ENCODE results near the gene DENND1A. TPM values are rescaled to one million over a fixed set of nuclear protein-coding genes. Genes with fewer than 3 reads are reported as not detected.
A peak's percentile ranks its signal among the peaks of the same experiment; 100 is the strongest.

The DENND1A gene
- total and polyA plus RNA-seq, 2 of the 13 experiments (the other 11 are each of a cell fraction or from before 2014, with no cell fraction given) = 14.8 to 30.1 TPM

DNA sequence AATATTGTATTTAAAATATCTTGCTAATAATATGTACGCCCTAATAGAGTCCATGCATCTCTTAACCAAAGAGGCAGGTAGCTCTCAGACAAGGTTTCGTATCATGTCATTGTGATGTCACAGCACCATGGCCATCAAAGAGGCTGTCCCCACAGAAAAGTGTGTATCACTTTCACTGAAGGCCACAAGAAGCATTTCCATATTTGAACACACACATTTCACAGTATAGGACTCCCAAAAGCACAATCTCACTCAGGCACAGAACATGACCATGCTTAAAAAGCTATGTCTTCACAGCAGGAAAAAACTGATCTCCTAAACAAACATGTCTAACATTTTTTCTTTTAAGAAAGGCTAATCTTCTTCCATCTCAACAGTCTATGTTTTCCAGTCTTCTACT is 133.8 kb downstream of the DENND1A start:
- no peak overlapping the region for H3K4me2 ChIP-seq (ENCODE audit: low read depth, low read length)
- in situ Hi-C loops (cut with HindIII; ENCODE audit: extremely low pct_ligation_motif_present, low pct_unique_long_range_greater_than_20kb) (no loop called here), intact Hi-C loops (cut with micrococcal nuclease; ENCODE audit: unreplicated experiment) (no loop called here)
- 98% methylated on average over 2 of the region's 2 CpGs for WGBS (ENCODE audit: low lambda C conversion rate)
- CTCF ChIA-PET (ENCODE audit: low intra/inter-chr PET ratio, low total read pairs) = no interaction called here
- no TSS peak for BruUV-seq (replicated peaks)
- H3K9me3 ChIP-seq (ENCODE audit: low read length) = no peaks in the 10 kb centered on the region
- H4K20me1 ChIP-seq (ENCODE audit: insufficient read depth, low read length) = peaks cover 8% of the 10 kb centered on the region; the same call in 1 of the 2 replicates
- peaks cover 10% of the 10 kb centered on the region for H3K79me2 ChIP-seq (ENCODE audit: insufficient read depth, low read length)
- no peak for FAIRE-seq
- H3K4me1 ChIP-seq (ENCODE audit: insufficient read depth, low read length) = no peaks in the 10 kb centered on the region; the same call in 1 of the 2 replicates
- POLR2A ChIA-PET = no interaction called here
- H3K9ac ChIP-seq (ENCODE audit: insufficient read depth, low read depth, low read length) = no peak overlapping the region
- no peak overlapping the region for H2AFZ ChIP-seq (ENCODE audit: low read length)
- TF ChIP-seq SUZ12 (IDR thresholded peaks at IDR 0.05; ENCODE audit: low read depth, low read length) (no peak), XRCC5 (optimal IDR thresholded peaks at IDR 0.05; ENCODE audit: low read length) (no peak), MAF1 (CRISPR knock-in tag; IDR thresholded peaks at IDR 0.05; ENCODE audit: borderline replicate concordance) (no peak), CREB1 (IDR thresholded peaks at IDR 0.05) (0 out of 2 replicates have a peak, but pooled peaks have one; percentile 25), CREB1 (CRISPR knock-in tag; IDR thresholded peaks at IDR 0.05) (no peak)
- ATAC-seq = no peak
- no peak overlapping the region for H3K4me3 ChIP-seq (replicated peaks in 1 of 3; ENCODE audit: insufficient read depth in 1 of 3, low read depth in 2 of 3, low read length in 3 of 3)
- no peak overlapping the region for H3K27ac ChIP-seq (ENCODE audit: extremely low read length, insufficient read depth, low read length)
- H3K36me3 ChIP-seq (replicated peaks in 1 of 2; ENCODE audit: control insufficient read depth in 1 of 2, insufficient read depth in 2 of 2, low read length in 2 of 2) = no peaks in the 10 kb centered on the region
- no peak for DNase-seq (ENCODE audit: low spot score)
- no peaks in the 10 kb centered on the region for H3K27me3 ChIP-seq (ENCODE audit: control insufficient read depth in 1 of 2, insufficient read depth in 2 of 2, low read length in 2 of 2)

DNA sequence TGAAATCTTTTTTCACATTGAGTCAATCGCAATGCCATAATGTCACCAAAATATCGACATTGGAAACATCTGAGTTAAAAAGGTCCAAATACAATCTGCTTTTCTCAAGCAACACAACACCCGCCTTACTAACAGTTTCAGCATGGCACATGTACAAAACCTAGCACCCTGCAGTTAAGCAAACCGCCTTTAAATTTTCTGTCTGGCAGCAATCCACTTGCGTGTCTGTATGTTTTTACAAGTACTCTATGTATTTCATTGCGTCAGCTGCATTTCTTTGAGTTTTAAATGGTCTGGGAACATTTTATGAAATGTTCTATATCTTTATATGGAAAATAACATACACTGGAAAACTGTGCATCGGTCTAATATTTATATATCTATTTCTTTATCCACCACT is 134.6 kb downstream of the DENND1A start:
- intact Hi-C loops (cut with micrococcal nuclease; ENCODE audit: unreplicated experiment) = no loop called here
- WGBS (ENCODE audit: low lambda C conversion rate) = 97% methylated on average over 7 of the region's 7 CpGs
- CTCF ChIA-PET (ENCODE audit: low intra/inter-chr PET ratio, low total read pairs) = no interaction called here

More for the DNA sequence above, 134.6 kb downstream of the DENND1A start:
- no peaks in the 10 kb centered on the region for H3K36me3 ChIP-seq (replicated peaks in 1 of 2; ENCODE audit: control insufficient read depth in 1 of 2, insufficient read depth in 2 of 2, low read length in 2 of 2)
- no peak for DNase-seq (ENCODE audit: low spot score)
- no peak for FAIRE-seq
- TF ChIP-seq RARG (CRISPR knock-in tag; IDR thresholded peaks at IDR 0.05; ENCODE audit: low read depth) (no peak), ZNF446 (CRISPR knock-in tag; IDR thresholded peaks at IDR 0.05) (no peak)
- no peaks in the 10 kb centered on the region for H3K27me3 ChIP-seq (ENCODE audit: control insufficient read depth in 1 of 2, insufficient read depth in 2 of 2, low read length in 2 of 2)
- POLR2A ChIA-PET = no interaction called here
- H2AFZ ChIP-seq (ENCODE audit: low read length) = no peak overlapping the region
- peaks cover 8% of the 10 kb centered on the region; the same call in 1 of the 2 replicates for H4K20me1 ChIP-seq (ENCODE audit: insufficient read depth, low read length)
- ATAC-seq = no peak
- no peak overlapping the region for H3K9ac ChIP-seq (ENCODE audit: insufficient read depth, low read depth, low read length)
- H3K9me3 ChIP-seq (ENCODE audit: low read length) = no peaks in the 10 kb centered on the region
- H3K4me2 ChIP-seq (ENCODE audit: low read depth, low read length) = no peak overlapping the region
- no peak overlapping the region for H3K4me3 ChIP-seq (replicated peaks in 1 of 3; ENCODE audit: insufficient read depth in 1 of 3, low read depth in 2 of 3, low read length in 3 of 3)
- BruUV-seq (replicated peaks) = no TSS peak
- in situ Hi-C loops (cut with HindIII; ENCODE audit: extremely low pct_ligation_motif_present, low pct_unique_long_range_greater_than_20kb) = no loop called here
- H3K79me2 ChIP-seq (ENCODE audit: insufficient read depth, low read length) = peaks cover 10% of the 10 kb centered on the region
- H3K4me1 ChIP-seq (ENCODE audit: insufficient read depth, low read length) = no peaks in the 10 kb centered on the region; the same call in 1 of the 2 replicates
- no peak overlapping the region for H3K27ac ChIP-seq (ENCODE audit: extremely low read length, insufficient read depth, low read length)
